NCI-H1105 treated with DMSO at 0.1 percent for 48 hours (cell line): ENCODE data around the gene TACC2.
A peak's percentile ranks its signal among the peaks of the same experiment; 100 is the strongest.
"Not testable (repeated sequence)": the region's sequence is repeated elsewhere in the genome, so short reads cannot be mapped to it uniquely, and the experiment has no call there.

ENCODE experiments used
- DNase-seq: peaks from one replicate; lab custom pipeline; 2025; lab: John Stamatoyannopoulos, UW

The TACC2 gene

DNA sequence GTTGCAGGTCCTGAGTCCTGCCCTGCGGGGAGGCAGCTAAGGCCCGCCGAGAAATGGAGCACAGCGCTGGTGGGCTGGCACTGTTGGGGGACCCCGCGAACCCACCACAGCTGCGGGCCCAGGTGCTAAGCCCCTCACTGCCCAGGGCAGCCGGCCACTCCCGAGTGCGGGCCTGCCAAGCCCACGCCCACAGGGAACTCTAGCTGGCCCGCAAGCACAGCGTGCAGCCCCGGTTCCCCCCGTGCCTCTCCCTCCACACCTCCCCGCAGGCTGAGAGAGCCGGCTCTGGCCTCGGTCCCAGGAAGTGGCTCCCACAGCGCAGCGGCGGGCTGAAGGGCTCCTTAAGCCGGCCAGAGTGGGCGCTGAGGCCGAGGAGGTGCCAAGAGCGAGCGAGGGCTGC lies 10.5 kb upstream of the TACC2 start:
- DNase-seq = no peak

DNA sequence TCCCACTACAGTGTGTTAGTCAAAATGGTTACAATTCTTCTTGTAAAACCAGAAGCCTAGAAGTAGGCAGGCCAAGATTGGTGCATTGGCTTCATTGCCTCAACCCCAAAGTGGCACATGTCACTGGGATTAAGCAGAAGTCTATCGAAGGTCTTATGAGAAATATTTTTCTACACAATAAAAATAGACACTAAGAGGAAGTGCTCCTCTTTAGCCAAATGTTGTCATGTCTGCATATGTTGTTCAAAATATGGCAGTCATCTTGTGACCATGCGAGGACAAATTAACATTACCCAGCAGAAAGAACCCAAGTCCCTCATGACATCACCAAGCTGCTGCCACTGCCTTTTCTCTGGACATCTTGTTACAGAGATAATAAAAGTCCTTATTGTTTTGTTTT lies 7.6 kb upstream of the TACC2 start:
- DNase-seq = no peak

DNA sequence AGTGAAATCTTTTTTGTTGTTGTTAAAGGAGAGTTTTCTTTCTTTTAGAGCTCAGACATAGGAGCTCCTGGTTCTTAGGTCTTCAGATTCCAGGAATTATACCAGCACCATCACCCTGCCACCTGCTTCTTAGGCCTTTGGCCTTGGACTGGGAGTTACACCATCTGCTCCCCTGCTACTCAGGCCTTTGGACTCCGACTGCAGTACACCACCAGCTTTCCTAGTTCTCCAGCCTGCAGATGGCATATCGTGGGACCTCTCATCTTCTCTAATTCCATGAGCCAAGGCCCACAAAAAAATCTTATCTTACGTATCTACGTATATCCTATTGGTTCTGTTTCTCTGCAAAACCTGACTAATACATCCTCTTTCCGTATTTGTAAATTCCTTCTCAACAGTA lies 5.1 kb upstream of the TACC2 start:
- no peak for DNase-seq

DNA sequence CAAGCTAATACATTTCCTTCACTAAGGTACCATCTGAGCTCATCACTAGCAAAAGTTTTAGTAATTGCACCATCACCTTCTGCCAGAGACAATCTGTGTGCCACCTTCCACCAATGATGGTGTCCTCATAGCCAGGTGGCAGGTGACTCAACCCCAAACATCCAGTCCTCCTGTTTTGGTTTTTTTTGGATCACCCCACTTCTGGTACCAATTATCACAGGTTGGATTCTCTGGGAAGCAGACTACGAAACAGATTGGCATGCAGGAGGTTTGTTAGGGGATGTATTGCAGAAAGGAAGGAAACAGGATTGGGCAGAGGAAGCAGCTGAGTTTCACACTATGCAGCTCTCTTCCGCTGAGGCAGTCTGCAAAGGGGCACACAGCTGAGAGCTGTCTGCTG lies 4.5 kb upstream of the TACC2 start:
- no peak for DNase-seq

DNA sequence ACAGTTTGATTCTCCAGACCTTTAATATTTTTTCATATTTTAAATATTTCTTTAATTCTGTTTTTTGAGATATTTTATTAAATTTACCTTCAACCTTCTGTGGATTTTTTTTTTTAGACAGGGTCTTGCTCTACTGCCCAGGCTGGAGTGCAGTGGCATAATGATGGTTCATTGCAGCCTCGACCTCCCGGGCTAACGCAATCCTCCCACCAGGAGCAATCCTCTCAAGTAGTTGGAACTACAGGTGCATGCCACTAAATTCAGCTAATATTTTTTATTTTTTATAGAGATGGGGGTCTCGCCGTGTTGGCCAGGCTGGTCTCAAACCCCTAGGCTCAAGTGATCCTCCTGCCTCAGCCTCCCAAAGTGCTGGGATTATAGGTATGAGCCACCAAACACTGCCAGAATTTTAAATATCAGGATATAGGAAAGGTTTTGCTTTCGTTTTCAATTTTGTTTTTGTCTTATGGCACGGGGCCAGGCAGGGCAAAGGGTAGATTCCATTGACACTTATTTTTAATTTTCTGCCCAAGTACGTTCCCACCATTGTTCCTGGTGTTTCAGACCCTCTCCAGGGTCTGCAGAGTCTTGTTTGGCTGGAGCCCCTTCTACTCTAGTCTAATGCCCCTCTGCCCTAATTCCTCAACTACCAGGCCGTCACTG lies 1.2 kb downstream of the TACC2 start:
- no peak for DNase-seq

DNA sequence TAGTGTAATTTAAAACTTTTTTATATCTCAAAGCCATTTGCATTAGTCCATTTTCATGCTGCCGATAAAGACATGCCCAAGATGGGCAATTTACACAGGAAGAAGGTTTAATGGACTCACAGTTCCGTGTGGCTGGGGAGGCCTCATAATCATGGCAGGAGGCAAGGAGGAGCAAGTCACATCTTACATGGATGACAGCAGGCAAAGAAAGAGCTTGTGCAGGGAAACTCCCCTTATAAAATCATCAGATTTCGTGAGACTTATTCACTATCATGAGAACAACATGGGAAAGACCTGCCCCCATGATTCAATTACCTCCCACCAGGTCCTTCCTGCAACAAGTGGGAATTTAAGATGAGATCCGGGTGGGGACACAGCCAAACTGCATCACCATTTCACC lies 2.8 kb downstream of the TACC2 start:
- DNase-seq = not testable (repeated sequence)

DNA sequence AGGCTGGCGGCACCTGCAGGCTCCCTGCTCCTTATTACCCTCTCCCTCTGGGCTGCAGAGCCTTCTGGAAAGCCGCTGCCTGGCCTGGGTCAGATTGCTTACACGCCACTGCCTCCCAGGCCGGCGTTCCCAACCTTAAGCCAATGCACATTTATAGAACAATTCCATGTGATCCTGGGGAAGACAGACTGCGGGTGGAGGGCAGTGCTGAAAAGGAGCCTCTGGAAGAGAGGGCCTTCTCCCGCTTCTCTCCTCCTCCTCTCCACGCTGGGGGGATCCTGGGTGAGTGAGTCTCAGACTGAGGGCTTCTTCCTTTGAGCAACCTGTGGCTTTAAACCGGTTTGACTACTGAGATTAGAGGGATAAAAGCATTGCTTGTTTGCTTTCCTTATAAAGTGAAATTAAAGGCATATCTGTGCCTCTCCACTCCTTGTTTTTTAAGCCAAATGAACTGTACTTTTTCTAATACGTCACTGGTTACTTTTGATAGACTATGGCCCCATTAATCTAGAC lies 5.5 kb downstream of the TACC2 start:
- no peak for DNase-seq

DNA sequence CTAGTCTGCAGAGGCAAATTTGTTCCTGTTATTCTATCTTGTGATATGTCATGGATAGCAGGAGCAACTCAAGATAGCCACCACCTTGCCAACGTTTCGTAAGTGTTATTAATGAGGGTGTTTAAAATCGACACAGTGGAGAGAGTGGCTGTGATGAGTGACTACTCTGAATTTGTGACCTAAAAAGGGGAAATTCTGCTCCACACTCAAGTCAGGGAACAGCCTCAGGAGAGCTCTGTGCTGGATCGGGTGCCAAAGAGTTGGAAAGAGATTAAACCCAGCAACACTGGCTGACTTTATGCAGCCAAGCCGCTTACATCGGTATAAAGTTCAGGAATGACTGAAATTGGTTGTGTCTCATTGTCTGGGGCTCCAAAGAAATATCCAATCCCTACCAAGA lies 9.5 kb downstream of the TACC2 start:
- DNase-seq = no peak

DNA sequence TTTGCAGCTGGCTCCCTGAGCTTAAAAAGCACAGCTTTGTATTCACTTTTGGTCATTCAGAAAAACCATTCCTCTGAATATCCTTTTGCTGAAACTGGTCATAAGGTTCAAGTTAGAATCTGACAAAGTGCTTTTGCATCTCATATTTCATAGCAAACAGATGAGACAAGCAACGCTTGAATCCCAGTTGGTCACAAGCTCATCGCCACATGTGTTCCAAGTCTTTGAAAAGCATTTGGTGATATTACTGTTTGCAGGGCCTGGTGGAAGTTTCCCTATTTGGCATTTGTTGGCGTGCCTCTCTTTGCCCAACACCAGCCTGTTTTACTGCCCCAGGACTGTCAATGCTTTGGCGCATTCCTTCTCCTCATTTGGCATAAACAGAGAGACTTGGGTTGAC lies 10.3 kb downstream of the TACC2 start:
- no peak for DNase-seq

DNA sequence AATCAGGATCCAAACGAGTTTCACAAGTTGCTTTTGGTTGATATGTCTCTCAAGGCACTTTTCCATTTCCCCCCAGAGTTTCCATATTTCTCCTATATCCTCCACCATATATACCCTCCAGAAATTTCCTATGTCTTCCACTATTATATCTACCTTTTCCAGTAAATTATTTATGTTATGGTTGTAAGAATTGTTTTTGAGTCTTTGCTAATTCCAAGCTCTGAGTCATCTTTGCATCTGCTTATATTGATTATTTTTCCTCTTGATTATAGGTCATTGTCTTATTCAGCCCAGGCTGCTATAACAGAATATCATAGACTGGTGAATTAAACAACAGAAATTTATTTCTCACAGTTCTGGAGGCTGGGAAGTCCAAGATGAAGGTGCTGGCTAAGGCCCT lies 12.7 kb downstream of the TACC2 start:
- DNase-seq = no peak

DNA sequence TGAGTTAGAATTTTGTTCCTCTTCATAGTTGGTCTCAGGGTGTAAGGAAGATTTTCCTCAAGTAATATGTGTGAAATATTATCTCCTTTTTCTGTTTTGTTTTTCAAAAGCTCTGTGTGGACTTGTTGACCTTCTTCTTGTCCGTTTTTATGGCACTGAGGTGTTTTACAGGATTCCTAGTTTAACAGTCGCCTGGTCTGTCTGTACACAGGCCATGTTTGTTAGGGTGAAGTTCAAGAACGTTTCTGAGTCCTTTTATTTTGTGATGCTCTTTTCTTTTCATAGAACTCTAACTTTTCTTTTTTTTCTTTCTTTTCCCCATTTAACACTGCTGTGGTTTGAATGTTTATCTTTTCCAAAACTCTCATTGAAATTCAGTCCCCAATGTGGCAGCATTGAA lies 18.5 kb downstream of the TACC2 start:
- no peak for DNase-seq

DNA sequence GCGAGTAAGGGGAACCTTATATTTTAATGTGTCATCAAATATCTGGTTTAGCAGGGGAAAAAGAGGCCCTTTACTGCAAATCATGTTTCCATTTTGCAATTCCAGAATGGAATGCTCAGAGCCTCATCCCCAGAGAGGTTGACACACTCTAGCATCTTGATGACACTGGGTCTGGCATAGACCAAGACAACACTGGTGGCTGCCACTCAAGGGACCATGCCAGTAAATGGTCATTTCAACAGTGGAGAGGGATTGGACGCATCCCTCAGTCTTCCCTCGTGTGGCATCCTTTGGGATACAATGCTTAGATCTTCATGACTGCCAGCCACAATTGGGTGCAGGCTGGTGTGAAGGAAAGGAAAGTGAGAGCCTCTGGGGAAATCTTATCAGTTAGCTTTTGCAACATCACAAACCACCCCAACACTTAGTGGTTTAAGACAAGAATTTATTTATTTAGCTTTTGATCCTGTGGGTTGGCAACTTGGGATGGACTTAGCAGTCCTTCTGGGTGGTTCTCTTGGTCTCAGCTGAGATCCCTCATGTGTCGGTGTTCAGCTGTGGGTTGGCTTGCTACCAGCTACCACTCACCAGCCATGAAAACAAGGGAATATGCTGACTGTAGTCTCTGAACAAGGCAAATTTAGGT lies 21.6 kb downstream of the TACC2 start:
- DNase-seq = no peak

DNA sequence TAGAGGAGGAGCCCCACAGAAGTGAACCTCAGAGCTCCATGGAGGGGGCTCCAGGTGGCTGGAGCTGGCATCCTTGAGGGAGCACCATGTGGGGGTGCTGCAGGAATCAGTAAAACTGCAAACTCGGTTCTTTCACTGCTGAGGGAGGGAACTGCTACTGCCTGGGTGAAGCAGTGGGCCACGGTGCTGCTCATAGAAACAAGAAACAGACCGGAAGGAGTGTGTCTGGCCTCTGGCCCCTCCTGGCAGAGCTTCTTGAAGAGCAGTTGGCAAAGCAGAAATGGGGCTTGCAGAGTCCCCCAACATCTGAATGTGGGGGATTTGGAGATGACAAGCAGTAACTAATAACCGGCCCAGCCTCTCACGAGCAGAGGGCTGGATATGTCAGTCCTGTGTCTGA lies 23.8 kb downstream of the TACC2 start:
- DNase-seq = no peak

DNA sequence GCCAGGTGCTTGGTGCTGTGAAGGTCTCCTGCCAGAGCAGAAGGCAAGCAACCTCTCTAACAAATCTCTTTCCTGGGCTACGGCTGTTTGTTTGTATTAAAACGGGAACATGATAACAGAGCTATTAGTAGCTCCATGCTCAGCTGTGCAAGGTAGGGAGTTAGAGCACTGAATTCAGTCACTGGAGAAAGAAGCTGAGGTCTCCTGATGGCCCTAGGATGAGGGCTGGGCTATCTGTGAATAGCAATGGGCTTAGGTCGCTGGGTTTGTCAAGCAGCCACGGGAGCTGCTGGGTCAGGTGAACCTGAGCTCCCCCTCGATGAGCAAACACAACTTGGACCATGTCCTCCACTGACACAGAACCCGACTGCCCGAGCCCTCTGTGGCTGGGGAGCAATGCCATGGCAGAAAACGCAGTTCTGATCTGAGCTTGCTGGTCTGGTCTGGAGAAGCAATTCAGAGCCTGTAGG lies 24.4 kb downstream of the TACC2 start:
- DNase-seq = no peak

DNA sequence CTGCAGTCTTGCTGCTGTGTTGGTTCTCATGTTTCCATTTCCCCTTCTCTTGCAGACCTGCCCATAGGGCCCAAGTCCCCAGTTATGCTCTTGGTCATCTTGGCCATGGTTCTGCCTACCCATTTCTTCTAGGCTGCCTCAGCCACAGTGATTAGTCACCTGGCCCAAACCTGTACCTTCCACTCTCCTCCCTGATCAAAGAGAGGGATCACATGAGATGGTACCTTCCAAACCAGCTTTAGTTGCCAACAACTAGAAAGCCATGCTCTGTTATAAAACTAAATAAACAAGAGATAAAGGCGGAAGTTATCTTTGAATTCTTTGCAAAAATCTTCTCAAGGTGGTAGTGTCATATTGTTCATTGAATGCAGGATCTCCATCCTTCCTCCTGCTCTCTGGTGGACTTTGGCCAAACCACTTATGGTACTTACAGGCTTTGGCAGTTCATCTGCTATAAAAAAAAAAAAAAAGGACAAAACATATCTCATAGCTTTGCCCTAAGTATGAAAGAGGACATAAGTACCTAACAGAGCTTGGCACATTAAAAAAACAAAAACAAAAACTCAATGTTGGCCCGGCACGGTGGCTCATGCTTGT lies 25.8 kb downstream of the TACC2 start:
- DNase-seq = no peak

DNA sequence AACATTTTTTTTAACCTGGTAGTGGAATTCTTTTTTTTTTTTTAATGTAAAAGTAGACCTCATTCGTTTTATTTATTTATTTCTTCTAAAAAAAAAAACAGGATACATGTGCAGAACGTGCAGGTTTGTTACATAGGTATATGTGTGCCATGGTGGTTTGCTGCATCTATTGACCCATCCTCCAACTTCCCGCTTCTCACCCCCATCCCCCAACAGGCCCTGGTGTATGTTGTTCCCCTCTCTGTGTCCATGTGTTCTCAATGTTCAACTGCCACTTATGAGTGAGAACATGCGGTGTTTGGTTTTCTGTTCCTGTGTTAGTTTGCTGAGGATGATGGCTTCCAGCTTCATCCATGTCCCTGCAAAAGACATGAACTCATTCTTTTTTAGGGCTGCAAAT lies 29.0 kb downstream of the TACC2 start:
- not testable (repeated sequence) for DNase-seq

DNA sequence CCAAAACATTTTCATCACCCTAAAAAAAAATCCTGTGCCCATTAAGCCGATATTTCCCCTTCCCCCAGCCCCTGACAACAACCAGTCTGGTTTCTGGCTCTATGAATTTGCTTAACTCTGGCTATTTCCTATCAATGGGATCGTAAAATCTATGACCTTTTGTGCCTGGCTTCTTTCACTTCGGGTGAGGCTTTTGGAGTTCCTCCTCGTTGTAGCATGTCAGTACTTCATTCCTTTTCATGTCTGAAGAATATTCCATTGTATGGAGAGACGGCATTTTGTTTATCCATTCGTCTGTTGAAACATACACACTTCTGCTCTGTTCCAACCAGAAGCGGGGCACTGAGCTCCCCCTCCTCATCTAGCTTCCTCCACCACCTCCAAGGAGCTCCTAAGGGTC lies 29.5 kb downstream of the TACC2 start:
- no peak for DNase-seq

DNA sequence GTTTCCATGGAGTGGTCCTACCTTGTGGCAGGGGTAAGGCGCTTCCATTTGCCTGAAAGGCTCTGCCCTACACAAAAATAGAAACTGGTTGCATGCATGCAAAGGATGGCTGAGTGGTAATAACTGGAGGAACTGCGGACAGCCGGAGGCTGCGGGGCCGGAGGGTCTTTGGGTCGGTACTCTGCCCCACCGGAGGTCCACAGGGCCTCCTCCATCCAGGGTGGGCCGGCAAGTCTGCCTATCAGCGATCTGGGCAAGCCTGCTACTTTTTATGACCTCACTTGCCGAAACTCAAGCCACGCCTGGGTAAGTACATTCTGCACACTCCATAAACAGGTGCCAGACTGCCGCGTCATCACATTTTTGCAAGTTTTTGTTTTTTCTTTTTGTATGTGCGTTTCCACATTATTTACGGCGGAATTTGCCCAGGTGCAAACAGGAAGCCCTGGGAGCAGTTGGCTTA lies 30.0 kb downstream of the TACC2 start:
- peak; percentile 25 for DNase-seq

DNA sequence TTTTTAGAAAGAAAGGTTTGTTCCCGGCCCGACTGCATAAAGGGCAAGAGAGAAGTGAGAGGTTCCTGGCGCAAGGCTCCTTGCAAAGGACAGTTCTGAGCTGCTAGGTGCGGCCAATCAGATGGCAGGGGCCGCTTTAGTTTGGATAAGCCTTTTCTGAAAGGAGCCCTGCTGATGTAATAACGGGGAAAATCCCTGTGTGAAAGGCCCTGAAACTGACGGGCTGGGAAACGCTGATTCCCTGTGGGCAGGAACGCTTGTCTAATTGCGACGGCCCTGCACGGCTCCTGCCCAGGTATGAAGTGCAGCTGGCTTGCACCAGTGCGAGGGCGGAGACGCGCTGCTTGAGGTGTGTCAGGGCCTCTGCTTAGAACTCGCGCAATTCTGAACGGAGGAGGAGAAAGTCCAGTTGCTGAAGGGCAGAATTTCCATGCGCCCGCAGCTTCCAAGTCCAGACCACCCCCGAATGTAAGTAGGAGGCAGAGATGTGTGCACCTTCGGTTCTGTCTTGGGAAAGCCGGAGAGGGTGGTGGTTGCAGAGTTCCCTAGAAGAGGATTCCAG lies 30.5 kb downstream of the TACC2 start:
- DNase-seq = peak; percentile 43

DNA sequence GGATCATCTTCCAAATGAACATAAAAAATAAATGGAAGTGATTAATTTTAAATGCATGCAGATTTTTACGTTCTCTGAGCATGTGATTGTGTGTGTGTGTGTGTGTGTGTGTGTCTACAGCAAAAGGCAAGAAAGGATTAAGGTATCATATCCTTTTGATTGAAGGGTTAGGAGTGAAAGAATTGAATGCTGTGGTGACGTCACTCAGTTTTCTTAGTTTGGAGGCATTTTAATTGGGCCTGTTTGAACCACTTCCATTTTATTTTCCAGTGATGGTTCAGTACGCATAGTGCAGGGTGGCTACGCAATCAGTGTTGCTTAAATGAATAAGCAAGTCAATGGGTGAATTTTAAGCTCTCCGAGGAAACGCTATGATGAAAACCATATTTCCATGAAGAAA lies 31.3 kb downstream of the TACC2 start:
- no peak for DNase-seq

DNA sequence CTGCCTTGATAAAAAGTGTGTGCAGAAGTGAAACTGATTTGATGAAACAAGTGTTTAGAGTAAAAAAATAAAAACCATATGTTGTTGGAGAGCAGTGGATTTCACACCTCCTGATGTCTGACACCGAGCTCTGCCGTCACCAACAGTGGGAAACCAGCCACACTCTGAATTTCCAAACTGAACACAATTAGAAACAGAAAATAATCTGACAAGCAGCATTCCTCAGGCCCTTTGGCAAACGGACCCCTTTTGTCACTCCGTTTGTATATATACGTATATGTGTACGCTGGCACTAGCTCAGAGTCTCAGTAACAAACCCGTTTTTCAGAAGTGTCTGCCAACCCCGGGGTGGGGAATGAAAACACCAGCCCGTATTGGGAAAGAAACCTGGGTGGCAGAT lies 32.4 kb downstream of the TACC2 start:
- DNase-seq = no peak

DNA sequence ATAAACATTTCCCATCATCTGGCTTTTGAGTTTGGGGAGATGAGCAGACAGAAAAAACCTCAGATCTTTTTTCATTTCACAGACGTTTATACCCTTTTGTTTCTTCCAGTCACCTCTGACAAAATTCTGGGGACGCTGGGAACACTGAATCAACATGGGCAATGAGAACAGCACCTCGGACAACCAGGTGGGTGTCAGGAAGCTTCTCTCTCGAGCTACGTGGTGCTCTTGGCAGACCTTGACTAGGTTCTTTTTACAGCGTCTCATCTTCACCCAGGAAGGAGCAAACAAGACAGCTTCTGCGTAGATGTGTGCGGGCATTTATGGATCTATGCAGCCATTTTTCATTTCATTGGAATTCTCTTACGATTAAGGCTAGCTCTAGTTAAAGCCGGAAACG lies 32.9 kb downstream of the TACC2 start:
- no peak for DNase-seq

DNA sequence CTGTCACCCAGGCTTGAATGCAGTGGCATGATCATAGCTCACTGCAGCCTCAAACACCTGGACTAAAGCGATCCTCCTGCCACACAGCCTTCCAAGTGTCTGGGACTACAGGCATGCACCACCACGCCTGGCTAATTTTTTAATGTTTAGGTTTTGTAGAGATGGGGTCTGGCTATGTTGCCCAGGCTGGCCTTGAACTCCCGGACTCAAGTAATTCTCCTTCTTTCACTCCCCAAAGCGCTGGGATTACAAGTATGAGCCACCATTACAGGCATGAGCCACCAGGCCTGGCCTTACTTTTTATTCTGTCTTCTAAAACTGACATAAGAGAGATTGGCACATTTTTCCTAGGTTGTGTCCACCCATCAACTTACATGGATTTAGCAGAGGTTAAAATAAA lies 33.3 kb downstream of the TACC2 start:
- no peak for DNase-seq
